GM18867 (cell line): ENCODE measurements around the gene SLC22A25.
"Not testable (repeated sequence)": the region's sequence is repeated elsewhere in the genome, so short reads cannot be mapped to it uniquely, and the experiment has no call there.

Experiments
- ATAC-seq: cut with Tn5 transposase; IDR thresholded peaks from one replicate; pipeline ENCODE4 v1.9.1; 2021; ENCODE audit warnings: mild to moderate bottlenecking, moderate library complexity; ENCODE audit not compliant: unreplicated experiment

Gene SLC22A25

DNA sequence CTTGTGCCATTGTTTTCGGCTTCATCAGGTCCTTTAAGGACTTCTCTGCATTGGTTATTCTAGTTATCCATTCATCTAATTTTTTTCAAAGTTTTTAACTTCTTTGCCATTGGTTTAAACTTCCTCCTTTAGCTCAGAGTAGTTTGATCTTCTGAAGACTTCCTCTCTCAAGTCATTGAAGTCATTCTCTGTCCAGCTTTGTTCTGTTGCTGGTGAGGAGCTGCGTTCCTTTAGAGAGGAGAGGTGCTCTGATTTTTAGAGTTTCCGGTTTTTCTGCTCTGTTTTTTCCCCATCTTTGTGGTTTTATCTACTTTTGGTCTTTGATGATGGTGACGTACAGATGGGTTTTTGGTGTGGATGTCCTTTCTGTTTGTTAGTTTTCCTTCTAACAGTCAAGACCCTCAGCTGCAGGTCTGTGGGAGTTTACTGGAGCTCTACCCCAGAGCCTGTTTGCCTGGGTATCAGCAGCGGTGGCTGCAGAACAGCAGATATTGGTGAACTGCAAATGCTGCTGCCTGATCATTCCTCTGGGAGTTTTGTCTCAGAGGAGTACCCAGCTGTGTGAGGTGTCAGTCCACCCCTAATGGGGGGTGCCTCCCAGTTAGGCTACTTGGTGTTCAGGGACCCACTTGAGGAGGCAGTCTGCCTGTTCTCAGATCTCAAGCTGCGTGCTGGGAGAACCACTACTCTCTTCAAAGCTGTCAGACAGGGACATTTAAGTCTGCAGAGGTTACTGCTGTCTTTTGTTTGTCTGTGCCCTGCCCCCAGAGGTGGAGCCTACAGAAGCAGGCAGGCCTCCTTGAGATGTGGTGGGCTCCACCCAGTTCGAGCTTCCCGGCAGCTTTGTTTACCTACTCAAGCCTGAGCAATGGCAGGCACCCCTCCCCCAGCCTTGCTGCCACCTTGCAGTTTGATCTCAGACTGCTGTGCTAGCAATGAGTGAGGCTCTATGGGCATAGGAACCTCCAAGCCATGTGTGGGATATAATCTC, 7.6 kb downstream of the SLC22A25 start:
- ATAC-seq: not testable (repeated sequence)

DNA sequence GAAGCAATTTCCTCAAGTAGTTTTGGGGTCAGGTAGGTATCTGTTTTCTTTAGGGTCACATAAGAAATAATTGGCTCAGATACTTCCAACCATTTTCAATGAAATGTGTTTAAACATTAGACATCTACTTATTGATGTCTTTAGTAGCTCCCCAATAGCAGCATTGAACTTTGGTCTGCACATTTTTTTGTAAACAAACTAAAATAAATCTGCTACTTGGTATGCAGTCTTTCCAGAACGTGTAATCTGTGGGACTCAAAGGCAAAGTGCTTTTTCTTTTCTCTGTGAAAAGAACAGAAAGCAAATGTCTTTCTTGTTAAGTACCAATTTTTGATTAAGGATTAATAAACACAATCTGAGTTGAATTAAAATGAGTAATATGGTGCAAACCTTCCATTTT, 13.6 kb downstream of the SLC22A25 start:
- ATAC-seq: no peak

DNA sequence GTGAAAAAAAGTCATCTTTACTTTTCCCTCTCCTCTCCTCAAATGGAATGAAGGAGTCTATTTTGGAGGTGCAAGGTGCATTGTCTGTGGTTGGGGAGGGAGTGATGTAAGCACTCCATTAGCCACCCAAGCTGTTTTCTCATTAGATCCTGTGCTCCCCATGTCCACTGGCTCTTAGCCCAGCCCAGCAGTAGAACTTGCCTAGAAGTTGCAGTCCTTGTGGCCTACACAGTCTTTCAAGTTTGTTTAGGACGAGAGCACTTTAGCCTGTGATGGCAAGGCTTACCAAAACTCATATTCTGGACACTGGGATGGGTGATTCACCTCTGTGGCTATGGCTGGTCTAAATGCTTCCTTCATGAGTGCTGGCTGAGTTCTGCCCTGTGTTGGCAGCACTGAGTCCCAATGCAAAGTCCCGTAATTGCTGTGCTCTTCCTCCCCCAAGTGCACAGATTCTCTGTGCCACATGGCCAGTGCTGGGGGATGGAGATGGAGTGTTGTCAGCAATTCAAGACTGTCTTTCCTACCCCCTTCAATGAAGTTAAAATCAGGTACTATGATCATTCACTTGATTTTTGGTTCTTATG, 15.8 kb downstream of the SLC22A25 start:
- ATAC-seq: no peak

DNA sequence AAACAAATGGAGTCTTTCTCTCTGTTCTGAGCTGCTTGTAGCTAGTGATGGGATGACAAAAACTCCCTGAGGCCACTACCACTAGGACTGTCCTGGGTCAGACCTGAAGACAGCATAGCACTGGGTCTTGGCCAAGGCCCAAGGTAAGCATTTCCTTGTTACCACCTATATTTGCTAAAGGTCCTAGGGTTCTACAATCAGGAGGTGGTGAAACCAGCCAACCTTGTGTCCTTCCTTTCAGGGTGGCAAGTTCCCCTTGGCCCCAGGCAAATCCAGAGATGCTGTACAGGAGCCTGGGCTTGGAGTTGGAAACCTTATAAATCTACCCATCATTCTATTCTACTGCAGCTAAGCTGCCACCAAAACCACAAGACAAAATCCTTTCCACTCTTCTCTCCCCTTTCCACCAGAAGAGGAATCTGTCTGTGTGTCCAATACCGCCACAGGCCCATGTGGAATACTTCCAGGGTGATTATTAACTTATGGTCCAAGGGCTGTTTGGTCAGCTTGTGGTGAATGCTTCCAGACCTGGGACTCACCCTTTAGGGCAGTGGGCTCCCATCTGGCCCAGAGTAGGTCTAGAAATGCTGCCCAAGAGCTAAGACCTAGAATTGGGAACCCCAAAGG, 16.8 kb downstream of the SLC22A25 start:
- ATAC-seq: no peak

DNA sequence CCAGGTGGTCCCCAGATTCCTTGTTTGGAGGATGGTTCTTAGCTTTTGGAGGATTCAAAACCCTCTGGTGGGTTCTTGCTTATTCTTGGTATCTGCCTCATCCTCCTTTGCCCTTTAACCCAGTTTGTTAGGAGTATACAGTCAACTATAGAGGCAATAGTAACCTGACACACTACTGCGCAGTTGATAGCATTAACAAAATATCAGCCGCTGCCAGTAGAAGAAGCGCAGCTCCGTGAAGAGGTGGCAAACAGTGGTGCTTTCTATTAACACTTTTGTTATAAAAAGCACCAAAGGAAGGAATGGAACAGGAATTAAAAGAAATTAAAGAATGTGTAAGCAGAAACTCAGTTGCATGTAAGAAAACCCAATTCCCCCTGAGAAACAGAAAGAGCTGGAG, 29.3 kb downstream of the SLC22A25 start:
- no peak for ATAC-seq

DNA sequence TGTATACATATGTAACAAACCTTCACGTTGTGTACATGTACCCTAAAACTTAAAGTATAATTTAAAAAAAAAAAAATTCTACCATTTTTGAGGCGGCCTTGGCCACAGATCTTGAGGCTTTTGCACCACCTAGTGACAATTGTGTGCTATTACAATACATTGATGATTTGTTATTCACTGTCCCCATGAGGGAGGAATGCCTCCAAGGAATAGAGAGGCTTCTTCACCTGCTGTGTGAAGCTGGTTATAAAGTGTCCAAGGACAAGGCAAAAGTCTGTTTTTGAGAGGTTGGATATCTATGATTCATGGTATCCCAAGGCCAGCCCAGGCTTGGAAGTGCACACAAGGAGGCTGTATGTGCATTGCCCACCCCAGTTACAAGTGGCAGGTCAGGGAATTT, 30.7 kb downstream of the SLC22A25 start:
- ATAC-seq: no peak

DNA sequence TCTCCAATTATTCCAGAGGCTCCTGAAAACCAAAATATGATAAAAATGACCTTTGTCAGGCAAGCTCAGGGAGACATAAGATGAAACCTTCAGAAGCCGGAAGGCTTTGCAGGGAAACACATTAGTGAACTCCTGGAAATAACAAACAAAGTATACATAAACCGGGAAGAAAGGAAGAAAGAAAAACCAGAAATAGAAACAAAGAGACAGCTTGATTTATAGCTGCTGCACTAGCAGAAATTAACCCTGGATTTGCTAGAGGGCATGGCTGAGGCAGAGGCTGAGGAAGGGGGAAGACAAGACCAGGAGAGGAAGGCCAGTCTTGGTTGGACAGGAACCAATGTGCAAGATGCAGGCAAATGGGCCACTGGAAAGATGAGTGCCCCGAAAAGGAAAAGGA, 33.3 kb downstream of the SLC22A25 start:
- no peak for ATAC-seq
